Muscle of leg (tissue), 11 donors: ENCODE results near the gene EHBP1. TPM values are rescaled to one million over a fixed set of nuclear protein-coding genes. Genes with fewer than 3 reads are reported as not detected.

Source experiments
- DNase-seq: peaks from one replicate; pipeline ENCODE4 v3.0.0; 2013
- H3K27ac ChIP-seq: one replicate; pipeline ENCODE4 v1.5.1; 2013; ENCODE audit warnings: mild to moderate bottlenecking, low read length, control low read depth
- H3K27me3 ChIP-seq: one replicate; pipeline ENCODE4 v1.6.1; 2013; ENCODE audit warnings: low read length; ENCODE audit not compliant: control insufficient read depth, insufficient read depth
- H3K36me3 ChIP-seq: one replicate; pipeline ENCODE4 v1.6.1; 2013; ENCODE audit warnings: low read length; ENCODE audit not compliant: control insufficient read depth, insufficient read depth
- H3K4me1 ChIP-seq: one replicate; pipeline ENCODE4 v1.6.1; 2013; ENCODE audit warnings: low read length; ENCODE audit not compliant: control insufficient read depth, insufficient read depth
- H3K4me3 ChIP-seq: one replicate; pipeline ENCODE4 v1.5.1; 2013; ENCODE audit warnings: low read length, control low read depth
- H3K9me3 ChIP-seq: replicated peaks from 2 replicates; pipeline ENCODE4 v1.6.1; 2013; ENCODE audit warnings: low read depth, low read length; ENCODE audit not compliant: control insufficient read depth
- WGBS: methylation state at CpG from one replicate; pipeline ENCODE4 v1.1.5; 2013; ENCODE audit warnings: missing lambda C conversion rate; ENCODE audit not compliant: insufficient coverage; 5-methylcytosine and 5-hydroxymethylcytosine counted together
- polyA plus RNA-seq, 8 donors: library from polyadenylated mRNA; unstranded; fragments of 120-200 nt; gene quantifications; one replicate each; pipeline versions ENCODE4 v1.2.1 to v1.2.3, GENCODE V29; 2013; ENCODE audit warnings: inconsistent platforms in 1 of 8, low replicate concordance in 1 of 8; ENCODE audit not compliant: insufficient read length in 8 of 8, insufficient read depth in 1 of 8
- total RNA-seq: library from RNA; stranded (reverse); fragments of 120-200 nt; gene quantifications from one replicate; pipeline ENCODE4 v1.2.4, GENCODE V29; 2013

Gene EHBP1
- total and polyA plus RNA-seq, 9 donors = 21.8 to 41.1 (median 31.4) TPM

DNA sequence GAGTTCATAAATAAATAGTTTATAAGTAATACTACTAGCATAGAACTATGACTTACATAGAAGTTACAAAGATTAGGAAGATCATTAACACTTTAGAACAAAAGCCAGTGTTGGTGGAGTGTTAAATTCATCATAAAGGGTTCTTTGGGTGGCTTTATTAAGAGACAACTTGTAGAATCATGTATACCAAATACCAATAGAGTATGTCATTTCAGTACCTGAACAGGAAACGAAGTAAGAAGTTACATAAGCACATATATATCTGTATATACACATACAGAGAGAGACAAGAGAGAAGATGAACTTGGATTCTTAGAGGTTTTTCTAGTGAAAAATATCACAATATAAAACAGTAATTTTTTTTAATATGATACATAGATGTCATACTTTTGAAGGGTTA, 262.7 kb downstream of the EHBP1 start:
- H3K4me1 ChIP-seq = no peaks in the 10 kb centered on the region
- no CpG with 5 or more reads among the region's 1 CpG for WGBS
- H3K27me3 ChIP-seq = no peaks in the 10 kb centered on the region
- H3K36me3 ChIP-seq = no peaks in the 10 kb centered on the region
- no peak overlapping the region for H3K4me3 ChIP-seq
- H3K27ac ChIP-seq = no peak overlapping the region
- no peaks in the 10 kb centered on the region for H3K9me3 ChIP-seq
- no peak for DNase-seq

DNA sequence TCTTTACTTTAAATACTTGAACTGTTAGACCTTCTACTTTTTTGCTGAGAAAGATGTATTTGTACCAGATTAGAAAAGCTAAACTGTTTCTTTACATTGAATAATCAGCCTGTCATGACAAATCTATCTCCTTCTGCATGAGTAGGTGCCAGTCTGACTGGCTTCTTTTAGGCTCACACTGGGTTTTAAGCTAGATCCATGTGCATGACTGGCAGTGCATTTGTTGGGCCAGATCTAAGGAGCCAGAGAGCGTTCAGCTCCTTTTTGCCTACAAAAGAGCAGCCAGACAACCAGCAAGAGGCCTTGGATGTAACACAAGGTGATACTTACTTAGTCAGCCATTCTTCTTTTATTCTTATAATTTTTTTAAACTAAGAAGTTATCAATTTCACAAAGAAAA, 263.2 kb downstream of the EHBP1 start:
- no peaks in the 10 kb centered on the region for H3K9me3 ChIP-seq
- no CpG with 5 or more reads among the region's 1 CpG for WGBS
- no peak for DNase-seq

GRCh38 chr2:62971936-62972335, 266.4 kb downstream of the EHBP1 start:
- H3K4me1 ChIP-seq = no peaks in the 10 kb centered on the region
- no peaks in the 10 kb centered on the region for H3K36me3 ChIP-seq
- H3K27me3 ChIP-seq = no peaks in the 10 kb centered on the region
- no peak overlapping the region for H3K27ac ChIP-seq
- WGBS = no CpG with 5 or more reads among the region's 2 CpGs
- no peaks in the 10 kb centered on the region for H3K9me3 ChIP-seq
- DNase-seq = no peak
- H3K4me3 ChIP-seq = no peak overlapping the region

More for the DNA sequence above, 263.2 kb downstream of the EHBP1 start:
- Histone ChIP-seq H3K27me3 (no peaks in the 10 kb centered on the region), H3K36me3 (no peaks in the 10 kb centered on the region), H3K4me1 (no peaks in the 10 kb centered on the region), H3K4me3 (no peak overlapping the region), H3K27ac (no peak overlapping the region)

GRCh38 chr2:62972601-62973000, 267.1 kb downstream of the EHBP1 start:
- no peaks in the 10 kb centered on the region for H3K4me1 ChIP-seq
- no peaks in the 10 kb centered on the region for H3K27me3 ChIP-seq
- no peaks in the 10 kb centered on the region for H3K9me3 ChIP-seq

DNA sequence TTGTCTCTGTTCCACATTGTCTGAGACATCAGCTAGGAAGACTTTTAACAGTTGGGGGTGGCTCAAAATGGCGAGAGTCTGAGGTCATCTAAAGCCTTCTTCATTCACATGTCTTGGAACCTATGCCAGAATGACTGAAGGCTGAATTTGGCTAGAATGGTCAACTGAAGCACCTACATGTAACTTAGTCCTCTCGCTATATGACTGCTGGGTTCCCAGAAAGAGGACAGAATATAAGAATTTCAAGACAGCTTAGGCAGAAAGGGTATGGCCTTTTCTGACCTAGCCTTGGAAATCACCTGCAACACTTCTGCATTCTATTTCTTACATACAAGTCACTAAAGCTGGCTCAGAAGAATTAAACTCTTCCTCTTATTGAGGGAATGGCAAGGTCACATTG, 269.5 kb downstream of the EHBP1 start:
- Histone ChIP-seq H3K27me3 (no peaks in the 10 kb centered on the region), H3K9me3 (no peaks in the 10 kb centered on the region), H3K36me3 (peaks cover 2% of the 10 kb centered on the region), H3K4me1 (no peaks in the 10 kb centered on the region), H3K27ac (no peak overlapping the region), H3K4me3 (no peak overlapping the region)
- 80% methylated on average over 1 of the region's 2 CpGs for WGBS
- no peak for DNase-seq

More at GRCh38 chr2:62972601-62973000, 267.1 kb downstream of the EHBP1 start:
- Histone ChIP-seq H3K4me3 (no peak overlapping the region), H3K27ac (no peak overlapping the region), H3K36me3 (no peaks in the 10 kb centered on the region)
- DNase-seq = no peak

GRCh38 chr2:62991605-62992004, 286.1 kb downstream of the EHBP1 start:
- 95% methylated on average over 3 of the region's 3 CpGs for WGBS
- no peak overlapping the region for H3K27ac ChIP-seq
- no peak overlapping the region for H3K4me3 ChIP-seq
- H3K27me3 ChIP-seq = no peaks in the 10 kb centered on the region
- no peaks in the 10 kb centered on the region for H3K9me3 ChIP-seq
- H3K36me3 ChIP-seq = peaks cover 9% of the 10 kb centered on the region
- no peak for DNase-seq
- no peaks in the 10 kb centered on the region for H3K4me1 ChIP-seq

- no CpG with 5 or more reads among the region's 2 CpGs for WGBS
- Histone ChIP-seq H3K9me3 (no peaks in the 10 kb centered on the region), H3K27ac (no peak overlapping the region), H3K27me3 (no peaks in the 10 kb centered on the region), H3K4me1 (no peaks in the 10 kb centered on the region), H3K4me3 (no peak overlapping the region), H3K36me3 (peaks cover 12% of the 10 kb centered on the region)
- DNase-seq = no peak
These were observed 287.0 kb downstream of the EHBP1 start for GRCh38 chr2:62992561-62992960.

- Histone ChIP-seq H3K36me3 (peaks cover 12% of the 10 kb centered on the region), H3K27me3 (no peaks in the 10 kb centered on the region), H3K27ac (no peak overlapping the region), H3K4me1 (no peaks in the 10 kb centered on the region), H3K4me3 (no peak overlapping the region), H3K9me3 (no peaks in the 10 kb centered on the region)
- no CpG with 5 or more reads among the region's 4 CpGs for WGBS
- DNase-seq = no peak
These were observed 288.7 kb downstream of the EHBP1 start for GRCh38 chr2:62994206-62994605.

DNA sequence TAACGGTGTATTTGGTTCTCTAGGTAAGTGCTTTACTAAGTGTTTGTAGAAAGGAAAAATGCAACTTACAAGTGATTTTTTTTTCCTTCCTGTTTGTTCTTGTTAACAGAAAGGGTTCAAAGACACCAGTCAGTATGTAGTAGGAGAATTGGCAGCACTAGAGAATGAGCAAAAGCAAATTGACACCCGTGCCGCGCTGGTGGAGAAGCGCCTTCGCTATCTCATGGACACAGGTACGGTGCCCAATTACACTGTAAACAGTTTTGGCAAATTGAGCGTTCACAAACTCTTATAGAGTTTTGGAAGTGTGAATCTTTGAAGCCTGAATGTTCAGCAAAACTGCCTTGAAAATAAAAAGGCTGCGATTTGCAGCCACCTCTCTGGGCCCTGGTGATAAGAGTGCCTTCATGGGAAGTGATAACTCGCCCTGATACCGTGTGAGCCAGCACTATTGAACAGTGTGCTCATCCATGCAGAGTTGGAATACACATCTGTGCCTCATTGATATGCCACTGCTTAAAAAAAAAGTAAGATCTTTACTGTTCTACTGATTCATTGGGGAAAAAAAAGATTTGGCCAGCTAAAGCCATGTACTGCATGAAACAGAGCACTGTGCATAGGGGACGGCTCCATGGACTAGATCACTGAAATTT, 291.1 kb downstream of the EHBP1 start:
- Histone ChIP-seq H3K9me3 (no peaks in the 10 kb centered on the region), H3K4me3 (no peak overlapping the region), H3K27ac (no peak overlapping the region), H3K36me3 (peaks cover 9% of the 10 kb centered on the region), H3K4me1 (no peaks in the 10 kb centered on the region), H3K27me3 (no peaks in the 10 kb centered on the region)
- DNase-seq = no peak
- WGBS = 91% methylated on average over 11 of the region's 12 CpGs

DNA sequence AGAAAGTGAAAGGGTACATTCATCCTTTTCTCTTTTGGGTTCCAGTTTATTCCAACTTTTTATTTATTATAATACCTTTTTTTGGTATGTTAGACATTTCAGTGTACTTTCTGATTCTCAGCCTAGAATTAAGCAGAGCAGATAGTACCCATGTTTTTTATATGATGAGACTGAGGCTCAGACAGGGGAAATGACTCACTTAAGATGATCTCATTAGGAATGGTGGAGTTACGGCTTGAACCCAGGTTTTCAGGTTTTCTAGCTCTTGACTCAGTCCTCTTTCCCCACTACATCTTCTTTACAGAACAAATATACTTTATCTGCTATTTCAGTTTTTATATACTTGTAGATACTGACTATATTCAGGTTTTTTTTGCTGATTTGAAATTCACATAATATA, 293.4 kb downstream of the EHBP1 start:
- no peaks in the 10 kb centered on the region for H3K9me3 ChIP-seq
- DNase-seq = no peak
- H3K27me3 ChIP-seq = no peaks in the 10 kb centered on the region
- no peak overlapping the region for H3K27ac ChIP-seq
- H3K4me1 ChIP-seq = no peaks in the 10 kb centered on the region
- no peak overlapping the region for H3K4me3 ChIP-seq
- WGBS = no CpG with 5 or more reads among the region's 1 CpG
- H3K36me3 ChIP-seq = peaks cover 7% of the 10 kb centered on the region

GRCh38 chr2:62999905-63000304, 294.4 kb downstream of the EHBP1 start:
- H3K9me3 ChIP-seq = no peaks in the 10 kb centered on the region
- no peaks in the 10 kb centered on the region for H3K27me3 ChIP-seq
- H3K27ac ChIP-seq = no peak overlapping the region
- peaks cover 4% of the 10 kb centered on the region for H3K36me3 ChIP-seq
- no peaks in the 10 kb centered on the region for H3K4me1 ChIP-seq
- DNase-seq = no peak
- H3K4me3 ChIP-seq = no peak overlapping the region
- WGBS = no CpG with 5 or more reads among the region's 1 CpG
